ENCODE results near the gene BABAM2.

DNA sequence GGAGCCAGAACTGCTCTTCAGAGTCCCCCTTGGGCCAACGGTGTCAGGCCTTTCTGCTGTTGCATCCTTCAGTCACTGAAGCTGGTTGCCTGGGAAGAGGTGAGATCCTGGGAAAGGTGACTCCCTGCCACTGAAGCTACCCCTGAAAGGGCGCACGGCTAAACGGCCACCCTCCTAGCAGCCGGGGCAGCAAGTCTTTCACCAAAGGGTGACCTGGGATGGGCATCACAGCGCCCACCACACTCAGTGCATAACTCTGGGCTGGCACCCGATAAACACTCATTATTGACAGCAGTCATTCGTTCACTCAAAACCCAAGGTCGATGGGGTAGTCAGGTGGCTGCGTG is 475.6 kb downstream of the BABAM2 start:
- TF ChIP-seq, protein P1, sequence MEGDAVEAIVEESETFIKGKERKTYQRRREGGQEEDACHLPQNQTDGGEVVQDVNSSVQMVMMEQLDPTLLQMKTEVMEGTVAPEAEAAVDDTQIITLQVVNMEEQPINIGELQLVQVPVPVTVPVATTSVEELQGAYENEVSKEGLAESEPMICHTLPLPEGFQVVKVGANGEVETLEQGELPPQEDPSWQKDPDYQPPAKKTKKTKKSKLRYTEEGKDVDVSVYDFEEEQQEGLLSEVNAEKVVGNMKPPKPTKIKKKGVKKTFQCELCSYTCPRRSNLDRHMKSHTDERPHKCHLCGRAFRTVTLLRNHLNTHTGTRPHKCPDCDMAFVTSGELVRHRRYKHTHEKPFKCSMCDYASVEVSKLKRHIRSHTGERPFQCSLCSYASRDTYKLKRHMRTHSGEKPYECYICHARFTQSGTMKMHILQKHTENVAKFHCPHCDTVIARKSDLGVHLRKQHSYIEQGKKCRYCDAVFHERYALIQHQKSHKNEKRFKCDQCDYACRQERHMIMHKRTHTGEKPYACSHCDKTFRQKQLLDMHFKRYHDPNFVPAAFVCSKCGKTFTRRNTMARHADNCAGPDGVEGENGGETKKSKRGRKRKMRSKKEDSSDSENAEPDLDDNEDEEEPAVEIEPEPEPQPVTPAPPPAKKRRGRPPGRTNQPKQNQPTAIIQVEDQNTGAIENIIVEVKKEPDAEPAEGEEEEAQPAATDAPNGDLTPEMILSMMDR (conservative IDR thresholded peaks at IDR 0.05 in 1 of 2, IDR thresholded peaks at IDR 0.05 in 1 of 2; ENCODE audit: extremely low read depth in 1 of 2, insufficient read depth in 1 of 2, low read depth in 1 of 2, low read length in 2 of 2) = no peak
- no peak for TF ChIP-seq EZH2 (IDR thresholded peaks at IDR 0.05; ENCODE audit: borderline replicate concordance, low read length)

All from mammary epithelial cell (primary cell).